SK-N-SH (cell line): Measurements from ENCODE around the gene HDGFL2. TPM values are rescaled to one million over a fixed set of nuclear protein-coding genes. Genes with fewer than 3 reads are reported as not detected.

Experiments used
- CTCF ChIA-PET: fragments of 300-600, 350-600 bp; formaldehyde crosslinking; extraction: SDS; loops from one replicate; lab custom pipeline; 2021; lab: Yijun Ruan, JAX
- POLR2A ChIA-PET: fragments of 350-600 bp; sonication (Branson Sonifier 250); formaldehyde crosslinking; extraction: SDS; loops from one replicate; lab custom pipeline; 2020; ENCODE audit warnings: antibody characterized with exemption, inconsistent platforms; lab: Yijun Ruan, JAX
- DNase-seq: peaks from one replicate; pipeline ENCODE4 v3.0.0; 2012
- H2AFZ ChIP-seq: fragments of 200-600 bp; sonication (generic); 2 replicates; pipeline ENCODE4 v1.8.1; 2016; ENCODE audit warnings: antibody characterized with exemption, mild to moderate bottlenecking, low read depth
- H3F3A ChIP-seq: fragments of 200-600 bp; sonication (generic); replicated peaks from 2 replicates; pipeline ENCODE3; 2016; ENCODE audit warnings: antibody characterized with exemption, mild to moderate bottlenecking; ENCODE audit not compliant: insufficient read depth
- H3K27ac ChIP-seq, 2 experiments: fragments of 200-500 bp in 1 of 2; fragments of 200-600 bp in 1 of 2; sonication (Bioruptor generic) in 1 of 2; sonication (generic), shearing (Covaris generic) in 1 of 2; 2 replicates each; pipeline versions ENCODE4 v1.5.1 to v1.6.1; 2014 to 2016; ENCODE audit warnings: low read depth in 2 of 2, inconsistent platforms in 1 of 2, low read length in 1 of 2, mild to moderate bottlenecking in 1 of 2, mixed read lengths in 1 of 2
- H3K27me3 ChIP-seq: fragments of 200-600 bp; sonication (generic), shearing (Covaris generic); 2 replicates; pipeline ENCODE4 v1.6.1; 2016; ENCODE audit warnings: mixed run types; ENCODE audit not compliant: insufficient read depth
- H3K36me3 ChIP-seq, 2 experiments: fragments of 200-500 bp in 1 of 2; fragments of 200-600 bp in 1 of 2; sonication (Bioruptor generic) in 1 of 2; sonication (generic) in 1 of 2; replicated peaks in 1 of 2; 2 replicates each; pipeline versions ENCODE3 to v1.5.1; 2014 to 2016; ENCODE audit warnings: low read length in 1 of 2, mild to moderate bottlenecking in 1 of 2; ENCODE audit not compliant: insufficient read depth in 2 of 2, control insufficient read depth in 1 of 2
- H3K4me1 ChIP-seq, 2 experiments: fragments of 200-500 bp in 1 of 2; fragments of 200-600 bp in 1 of 2; sonication (Bioruptor generic) in 1 of 2; sonication (generic), shearing (Covaris generic) in 1 of 2; 2 replicates each; pipeline versions ENCODE4 v1.5.1 to v1.6.1; 2014 to 2016; ENCODE audit warnings: low read depth in 1 of 2, low read length in 1 of 2, mixed run types in 1 of 2; ENCODE audit not compliant: insufficient read depth in 2 of 2, control insufficient read depth in 1 of 2
- H3K4me2 ChIP-seq: fragments of 200-600 bp; sonication (generic), shearing (Covaris generic); 2 replicates; pipeline ENCODE4 v1.6.1; 2017; ENCODE audit warnings: mixed run types
- H3K4me3 ChIP-seq, 2 experiments: fragments of 200-500 bp in 1 of 2; fragments of 200-600 bp in 1 of 2; sonication (Bioruptor generic) in 1 of 2; sonication (generic), shearing (Covaris generic) in 1 of 2; 2 replicates each; pipeline versions ENCODE4 v1.5.1 to v1.8.1; 2014 to 2016; ENCODE audit warnings: low read depth in 2 of 2, inconsistent platforms in 1 of 2, low read length in 1 of 2, mild to moderate bottlenecking in 1 of 2, mixed read lengths in 1 of 2, moderate library complexity in 1 of 2
- H3K79me2 ChIP-seq: fragments of 200-600 bp; sonication (generic); 2 replicates; pipeline ENCODE4 v1.8.1; 2017; ENCODE audit warnings: mild to moderate bottlenecking; ENCODE audit not compliant: insufficient read depth
- H3K9ac ChIP-seq: fragments of 200-600 bp; sonication (generic); 2 replicates; pipeline ENCODE4 v1.6.1; 2017; ENCODE audit warnings: mixed run types
- H3K9me2 ChIP-seq: fragments of 200-600 bp; sonication (generic); 2 replicates; pipeline ENCODE4 v1.6.1; 2017; ENCODE audit warnings: mixed run types
- H3K9me3 ChIP-seq: fragments of 200-600 bp; sonication (generic); 2 replicates; pipeline ENCODE4 v1.6.1; 2017; ENCODE audit warnings: mixed run types, mild to moderate bottlenecking, moderate library complexity
- H4K20me1 ChIP-seq: fragments of 200-600 bp; sonication (generic); 2 replicates; pipeline ENCODE4 v1.6.1; 2017; ENCODE audit warnings: mild to moderate bottlenecking, mixed run types; ENCODE audit not compliant: insufficient read depth
- CHD2 ChIP-seq: fragments of 150-350 bp; IDR thresholded peaks from 2 replicates; pipeline ENCODE4 v1.6.1; 2018; ENCODE audit warnings: low read length; ENCODE audit not compliant: partially characterized antibody
- CTCF ChIP-seq: fragments of 200-600 bp; sonication (generic); IDR thresholded peaks from 2 replicates; pipeline ENCODE4 v1.6.1; 2017; ENCODE audit warnings: antibody characterized with exemption, mild to moderate bottlenecking, moderate library complexity
- ELF1 ChIP-seq: IDR thresholded peaks from 2 replicates; pipeline ENCODE4 v1.4.0; 2012
- FOSL2 ChIP-seq: IDR thresholded peaks from 2 replicates; pipeline ENCODE4 v1.4.0; 2012; ENCODE audit warnings: low read depth, mild to moderate bottlenecking, moderate library complexity, borderline replicate concordance
- FOXJ3 ChIP-seq: sonication (generic); formaldehyde crosslinking; IDR thresholded peaks from 2 replicates; pipeline ENCODE4 v1.5.1; 2020; ENCODE audit warnings: mild to moderate bottlenecking, missing genetic modification reagents
- GATA2 ChIP-seq: sonication (generic); formaldehyde crosslinking; IDR thresholded peaks from 2 replicates; pipeline ENCODE4 v1.5.0; 2020; ENCODE audit warnings: mild to moderate bottlenecking, missing genetic modification reagents
- JUND ChIP-seq: IDR thresholded peaks from 2 replicates; pipeline ENCODE4 v1.4.0; 2012
- NFIC ChIP-seq: IDR thresholded peaks from 2 replicates; pipeline ENCODE4 v1.4.0; 2012; ENCODE audit warnings: borderline replicate concordance
- REST ChIP-seq: IDR thresholded peaks from 2 replicates; pipeline ENCODE4 v1.6.1; 2012; ENCODE audit warnings: mild to moderate bottlenecking, low read depth, low read length, moderate library complexity
- RXRA ChIP-seq: IDR thresholded peaks from 2 replicates; pipeline ENCODE4 v1.4.0; 2012; ENCODE audit warnings: low read depth, mild to moderate bottlenecking, borderline replicate concordance
- SIN3A ChIP-seq: IDR thresholded peaks from 2 replicates; pipeline ENCODE4 v1.6.1; 2012; ENCODE audit warnings: low read depth, mild to moderate bottlenecking, low read length, moderate library complexity, borderline replicate concordance
- TCF12 ChIP-seq: IDR thresholded peaks from 2 replicates; pipeline ENCODE4 v1.4.0; 2012
- TEAD4 ChIP-seq: IDR thresholded peaks from 2 replicates; pipeline ENCODE4 v1.4.0; 2012; ENCODE audit warnings: mild to moderate bottlenecking, borderline replicate concordance; ENCODE audit not compliant: insufficient read depth
- USF1 ChIP-seq: IDR thresholded peaks from 2 replicates; pipeline ENCODE4 v1.4.0; 2012; ENCODE audit warnings: low read depth, borderline replicate concordance
- USF2 ChIP-seq: fragments of 150-350 bp; IDR thresholded peaks from 2 replicates; pipeline ENCODE4 v1.6.1; 2017; ENCODE audit warnings: antibody characterized with exemption, low read length, low read depth, borderline replicate concordance
- YY1 ChIP-seq: IDR thresholded peaks from 2 replicates; pipeline ENCODE4 v1.4.0; 2012; ENCODE audit warnings: low read depth, mild to moderate bottlenecking
- ZBTB33 ChIP-seq: IDR thresholded peaks from 2 replicates; pipeline ENCODE4 v1.4.0; 2012; ENCODE audit warnings: low read depth, borderline replicate concordance
- WGBS: methylation state at CpG from one replicate; pipeline ENCODE4 v1.1.6; 2017; ENCODE audit warnings: low lambda C conversion rate; 5-methylcytosine and 5-hydroxymethylcytosine counted together
- polyA plus RNA-seq, 3 experiments: library from polyadenylated mRNA; depleted of rRNA; stranded (reverse); fragments of >200 nt; gene quantifications; 2 replicates each; pipeline ENCODE4 v1.2.3, GENCODE V29; 2012

The HDGFL2 gene
- polyA plus RNA-seq, 1 of the 3 experiments (the other 2 are of a cell fraction) = 77.8 TPM

GRCh38 chr19:4446704-4447200 is 25.3 kb upstream of the HDGFL2 start:
- WGBS = 86% methylated on average over 11 of the region's 15 CpGs
- H3K79me2 ChIP-seq = no peaks in the 10 kb centered on the region
- H3K9ac ChIP-seq = no peak overlapping the region
- DNase-seq = no peak
- no peaks in the 10 kb centered on the region for H4K20me1 ChIP-seq
- TF ChIP-seq YY1 (no peak), ZBTB33 (no peak), USF2 (no peak), GATA2 (CRISPR knock-in tag) (no peak), REST (no peak), RXRA (no peak), TCF12 (no peak), FOSL2 (no peak), JUND (no peak), CTCF (no peak), FOXJ3 (CRISPR knock-in tag) (no peak), SIN3A (no peak), ELF1 (no peak), TEAD4 (no peak), CHD2 (no peak), USF1 (no peak), NFIC (no peak)
- H3K4me1 ChIP-seq = no peaks in the 10 kb centered on the region
- H2AFZ ChIP-seq = no peak overlapping the region
- ChIA-PET POLR2A (no interaction called here), CTCF (no interaction called here)
- no peak overlapping the region for H3K4me2 ChIP-seq
- peaks cover 0 to 59% of the 10 kb centered on the region in 2 experiments for H3K36me3 ChIP-seq
- H3F3A ChIP-seq = peaks cover 6% of the 10 kb centered on the region
- H3K27ac ChIP-seq = no peak overlapping the region
- H3K9me3 ChIP-seq = no peaks in the 10 kb centered on the region
- H3K27me3 ChIP-seq = no peaks in the 10 kb centered on the region
- no peaks in the 10 kb centered on the region for H3K9me2 ChIP-seq
- H3K4me3 ChIP-seq = no peak overlapping the region
